Lower leg skin (tissue), 3 donors: ENCODE results near the gene FBXL20.

Experiments
- POLR2A ChIP-seq, 2 donors: fragments of 450-650 bp; IDR thresholded peaks; one replicate each; pipeline ENCODE4 v1.6.1; 2016 to 2017; ENCODE audit warnings: antibody characterized with exemption in 2 of 2, mild to moderate bottlenecking in 1 of 2, moderate library complexity in 1 of 2
- TF ChIP-seq, protein P1 (sequence below), 3 donors: fragments of 450-650 bp; IDR thresholded peaks; one replicate each; pipeline ENCODE4 v1.5.1; 2016; ENCODE audit warnings: antibody characterized with exemption in 3 of 3, mild to moderate bottlenecking in 3 of 3, moderate library complexity in 2 of 3

- TF ChIP-seq, protein P1, sequence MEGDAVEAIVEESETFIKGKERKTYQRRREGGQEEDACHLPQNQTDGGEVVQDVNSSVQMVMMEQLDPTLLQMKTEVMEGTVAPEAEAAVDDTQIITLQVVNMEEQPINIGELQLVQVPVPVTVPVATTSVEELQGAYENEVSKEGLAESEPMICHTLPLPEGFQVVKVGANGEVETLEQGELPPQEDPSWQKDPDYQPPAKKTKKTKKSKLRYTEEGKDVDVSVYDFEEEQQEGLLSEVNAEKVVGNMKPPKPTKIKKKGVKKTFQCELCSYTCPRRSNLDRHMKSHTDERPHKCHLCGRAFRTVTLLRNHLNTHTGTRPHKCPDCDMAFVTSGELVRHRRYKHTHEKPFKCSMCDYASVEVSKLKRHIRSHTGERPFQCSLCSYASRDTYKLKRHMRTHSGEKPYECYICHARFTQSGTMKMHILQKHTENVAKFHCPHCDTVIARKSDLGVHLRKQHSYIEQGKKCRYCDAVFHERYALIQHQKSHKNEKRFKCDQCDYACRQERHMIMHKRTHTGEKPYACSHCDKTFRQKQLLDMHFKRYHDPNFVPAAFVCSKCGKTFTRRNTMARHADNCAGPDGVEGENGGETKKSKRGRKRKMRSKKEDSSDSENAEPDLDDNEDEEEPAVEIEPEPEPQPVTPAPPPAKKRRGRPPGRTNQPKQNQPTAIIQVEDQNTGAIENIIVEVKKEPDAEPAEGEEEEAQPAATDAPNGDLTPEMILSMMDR (IDR thresholded peaks at IDR 0.05), result no peak
- TF ChIP-seq POLR2A (IDR thresholded peaks at IDR 0.05), result no peak
Measured at GRCh38 chr17:39380144-39380543, 21.3 kb downstream of the FBXL20 start.
